GM21515 (cell line): ENCODE data around the gene LY9.

Experiments used
- ATAC-seq: cut with Tn5 transposase; IDR thresholded peaks from one replicate; pipeline ENCODE4 v1.9.1; 2021; ENCODE audit not compliant: unreplicated experiment

The LY9 gene

GRCh38 chr1:160801836-160802580 is 6.0 kb downstream of the LY9 start:
- ATAC-seq, result no peak

DNA sequence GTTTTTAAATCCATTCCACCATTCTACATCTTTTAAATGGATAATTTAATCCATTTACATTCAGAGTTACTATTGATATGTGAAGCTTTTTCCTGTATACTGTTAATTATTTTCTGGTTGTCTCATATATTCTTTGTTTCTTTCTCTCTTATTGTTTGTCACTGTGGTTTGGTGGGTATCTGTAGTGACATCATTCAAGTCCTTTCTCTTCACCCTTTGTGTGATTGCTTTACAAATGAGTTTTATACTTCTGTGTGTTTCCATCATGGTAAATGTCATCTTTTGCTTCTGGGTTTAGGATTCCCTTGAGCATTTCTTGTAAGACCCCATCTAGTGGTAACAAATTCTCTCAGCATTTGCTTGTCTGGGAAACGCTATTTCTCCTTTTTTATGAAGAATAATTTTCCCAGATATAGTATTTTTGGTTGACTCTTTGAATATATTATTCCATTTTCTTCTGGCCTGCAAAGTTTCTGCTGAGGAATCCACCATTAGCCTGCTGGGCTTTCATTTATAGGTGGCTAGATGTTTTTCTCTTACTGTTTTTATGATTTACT is 10.2 kb downstream of the LY9 start:
- no peak for ATAC-seq

DNA sequence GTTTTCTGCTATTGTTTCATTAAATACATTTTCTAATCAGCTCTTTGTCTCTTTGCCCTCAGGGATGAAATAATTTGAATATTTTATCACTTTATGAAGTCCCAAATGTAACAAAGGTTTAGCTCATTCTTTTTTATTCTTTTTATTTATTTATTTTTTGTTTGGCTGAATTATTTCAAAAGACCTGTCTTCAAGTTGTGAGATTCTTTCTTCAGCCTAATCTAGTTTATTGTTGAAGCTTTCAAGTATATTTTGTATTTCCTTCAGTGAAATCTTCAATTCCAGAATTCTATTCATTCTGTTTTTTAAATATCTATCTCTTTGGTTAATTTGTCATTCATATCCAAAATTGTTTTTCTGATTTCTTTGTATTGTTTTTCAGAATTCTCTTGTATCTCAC is 10.8 kb downstream of the LY9 start:
- ATAC-seq, result no peak

DNA sequence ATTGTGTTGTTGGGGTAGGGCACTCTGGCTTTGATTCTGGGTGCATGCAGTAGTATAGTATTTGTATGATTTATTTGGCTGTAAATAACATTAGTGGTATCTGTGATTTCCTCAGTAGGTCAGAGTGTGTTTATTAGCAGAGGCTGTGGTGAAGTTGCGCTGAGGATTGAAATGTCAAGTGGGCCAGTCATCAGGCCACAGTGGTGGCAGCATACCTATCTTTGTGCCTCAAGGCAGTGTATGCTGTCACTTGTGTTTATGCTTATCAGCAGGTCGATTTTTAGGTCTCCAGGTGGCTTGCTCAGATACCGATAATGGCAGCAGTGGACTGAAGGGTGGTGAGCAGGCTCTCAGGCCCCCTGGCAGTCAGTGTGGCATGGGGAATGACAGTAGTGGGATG is 11.3 kb downstream of the LY9 start:
- ATAC-seq, result no peak

DNA sequence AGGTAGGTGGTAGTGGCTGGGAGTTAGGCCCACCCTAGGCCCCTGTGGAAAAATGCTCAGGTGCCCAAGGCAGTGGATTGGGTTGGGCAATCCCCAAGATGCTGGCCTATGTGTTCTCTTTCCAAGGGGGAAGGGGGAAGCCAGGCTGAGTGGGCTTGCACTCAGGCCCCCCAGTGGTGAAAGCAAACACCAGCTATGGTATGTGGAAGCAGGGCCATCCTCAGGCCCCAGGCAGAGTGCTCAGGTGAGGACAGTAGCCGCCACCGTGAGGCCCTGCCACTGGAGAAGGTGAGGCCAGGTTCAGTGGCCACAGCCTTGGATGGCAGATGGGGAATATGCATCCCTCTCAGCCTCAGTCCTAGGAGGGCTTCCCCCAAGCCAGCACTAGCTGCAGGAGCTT is 11.8 kb downstream of the LY9 start:
- ATAC-seq, result no peak

DNA sequence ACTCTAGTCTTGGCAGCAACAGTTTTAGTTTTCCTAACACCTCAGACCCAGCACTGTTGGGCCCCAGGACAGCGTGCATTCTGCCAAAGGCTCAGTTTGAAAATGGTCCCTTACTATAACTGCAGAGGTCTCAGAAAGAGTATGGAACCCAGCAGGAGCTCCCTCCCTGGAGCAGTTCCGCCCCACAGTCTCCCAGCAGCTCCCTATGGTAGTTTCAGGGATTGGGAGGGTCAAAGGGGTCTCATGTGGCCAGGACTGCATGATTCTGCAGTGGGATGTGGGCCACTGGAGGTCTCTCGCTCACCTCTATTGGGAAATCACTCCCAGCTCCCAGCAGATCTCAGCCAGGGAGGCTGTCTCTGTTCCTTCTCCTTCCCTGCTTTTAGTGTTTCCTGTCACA is 12.3 kb downstream of the LY9 start:
- ATAC-seq, result no peak

GRCh38 chr1:160810486-160810885 is 14.5 kb downstream of the LY9 start:
- ATAC-seq, result no peak

DNA sequence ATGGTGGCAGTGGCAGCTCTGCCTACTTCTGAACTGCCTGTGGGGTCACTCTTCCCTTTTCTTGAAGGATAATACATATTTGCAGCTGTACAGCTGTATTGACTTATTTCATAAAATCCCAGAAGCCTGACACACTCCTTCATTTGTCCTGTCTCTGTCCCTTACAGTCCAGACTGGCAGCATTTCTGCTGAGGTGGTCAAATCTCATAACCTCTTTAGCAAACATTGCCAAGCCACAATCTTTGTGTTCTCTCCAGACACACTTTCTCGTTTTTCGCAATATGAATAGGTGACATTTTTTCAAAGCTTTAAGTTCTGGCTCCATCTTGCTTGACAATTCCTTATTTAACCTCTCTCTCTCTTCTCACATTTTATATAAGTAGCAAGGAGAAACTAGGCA is 15.2 kb downstream of the LY9 start:
- no peak for ATAC-seq

DNA sequence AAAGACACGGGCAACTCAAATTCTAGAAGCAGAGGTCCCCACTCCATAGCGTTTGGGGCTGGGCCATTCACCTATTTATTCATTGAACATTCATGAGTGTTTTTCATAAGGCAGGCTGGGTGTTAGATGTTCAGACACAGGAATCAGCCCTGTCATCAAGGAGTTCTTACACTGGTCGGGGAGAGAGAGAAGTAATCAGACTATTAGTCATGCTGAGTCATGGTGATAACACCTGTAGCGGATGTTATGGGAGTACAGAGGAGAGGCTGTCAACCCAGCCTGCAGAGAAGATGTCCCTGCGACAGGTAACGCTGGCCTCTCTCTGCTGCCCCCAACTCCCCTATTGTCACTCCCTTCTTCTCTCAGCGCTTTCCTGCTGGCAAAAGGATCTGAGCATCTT is 17.2 kb downstream of the LY9 start:
- ATAC-seq, result no peak

DNA sequence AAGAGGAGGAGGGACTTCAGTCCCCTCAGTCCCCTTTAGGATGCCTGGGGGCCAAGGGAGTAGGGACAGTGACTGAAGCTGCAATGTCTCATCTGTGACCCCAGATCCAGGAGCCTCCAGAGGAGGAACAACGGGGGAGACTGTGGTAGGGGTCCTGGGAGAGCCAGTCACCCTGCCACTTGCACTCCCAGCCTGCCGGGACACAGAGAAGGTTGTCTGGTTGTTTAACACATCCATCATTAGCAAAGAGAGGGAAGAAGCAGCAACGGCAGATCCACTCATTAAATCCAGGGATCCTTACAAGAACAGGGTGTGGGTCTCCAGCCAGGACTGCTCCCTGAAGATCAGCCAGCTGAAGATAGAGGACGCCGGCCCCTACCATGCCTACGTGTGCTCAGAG is 18.3 kb downstream of the LY9 start:
- no peak for ATAC-seq

- ATAC-seq, result no peak
Observed at GRCh38 chr1:160814856-160815255, 18.9 kb downstream of the LY9 start.

DNA sequence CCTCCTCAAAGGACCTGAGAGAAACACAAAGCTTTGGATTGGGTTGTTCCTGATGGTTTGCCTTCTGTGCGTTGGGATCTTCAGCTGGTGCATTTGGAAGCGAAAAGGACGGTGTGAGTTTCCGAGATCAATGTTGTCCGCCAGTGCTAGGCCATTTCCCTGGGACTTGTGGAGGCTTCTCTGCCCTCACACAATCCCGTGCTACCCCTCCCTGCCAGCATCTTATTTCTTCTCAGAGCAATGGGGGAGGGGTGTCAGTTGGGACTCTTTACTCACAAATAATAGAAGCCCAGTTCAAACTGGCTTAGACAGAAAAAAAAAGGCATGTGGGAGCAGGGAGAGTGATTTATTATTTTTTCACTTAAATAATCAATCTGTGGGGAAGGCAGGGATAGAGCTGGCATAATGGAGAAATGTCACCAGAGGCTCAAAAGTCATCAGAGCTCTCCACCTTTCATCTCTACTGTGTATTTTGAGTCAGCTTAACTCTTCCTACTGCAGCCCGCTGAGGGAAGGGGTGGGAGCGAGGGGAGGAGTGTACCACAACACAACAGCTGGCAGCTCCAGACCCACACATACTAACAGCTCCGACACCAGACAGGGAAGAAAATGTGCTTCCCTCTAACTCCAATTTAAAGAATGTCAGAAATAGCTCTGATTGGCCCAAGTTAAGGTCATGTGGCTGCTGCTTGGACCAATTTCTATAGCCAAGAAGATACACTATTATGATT is 22.4 kb downstream of the LY9 start:
- ATAC-seq, result no peak

GRCh38 chr1:160819186-160819585 is 23.2 kb downstream of the LY9 start:
- ATAC-seq, result no peak

DNA sequence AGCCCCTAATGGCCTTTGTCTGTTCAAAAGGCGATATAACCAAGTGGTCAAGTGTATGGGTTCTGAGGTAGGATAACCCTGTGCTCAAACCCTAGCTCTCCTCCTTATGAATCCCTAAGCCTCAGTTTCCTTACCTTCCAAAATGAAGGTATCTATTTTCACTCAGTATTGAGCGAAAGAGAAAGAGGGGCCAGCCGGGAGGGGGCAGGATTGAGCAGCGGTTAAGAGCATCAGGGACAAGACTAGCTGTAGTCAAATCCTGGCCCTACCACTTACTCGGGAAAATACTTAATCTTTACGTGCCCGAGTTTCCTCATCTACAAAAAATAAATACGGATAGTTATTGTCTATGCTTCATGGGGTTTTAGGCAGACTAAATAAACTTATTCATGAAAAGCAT is 25.7 kb downstream of the LY9 start:
- no peak for ATAC-seq

- ATAC-seq, result no peak
Observed at GRCh38 chr1:160823296-160823695, 27.3 kb downstream of the LY9 start.

- ATAC-seq, result no peak
Observed at GRCh38 chr1:160826546-160826945, 30.6 kb downstream of the LY9 start.

- no peak for ATAC-seq
Observed at GRCh38 chr1:160827418-160827817, 31.4 kb downstream of the LY9 start.

- ATAC-seq, result no peak
Observed at GRCh38 chr1:160829766-160830165, 33.8 kb downstream of the LY9 start.

DNA sequence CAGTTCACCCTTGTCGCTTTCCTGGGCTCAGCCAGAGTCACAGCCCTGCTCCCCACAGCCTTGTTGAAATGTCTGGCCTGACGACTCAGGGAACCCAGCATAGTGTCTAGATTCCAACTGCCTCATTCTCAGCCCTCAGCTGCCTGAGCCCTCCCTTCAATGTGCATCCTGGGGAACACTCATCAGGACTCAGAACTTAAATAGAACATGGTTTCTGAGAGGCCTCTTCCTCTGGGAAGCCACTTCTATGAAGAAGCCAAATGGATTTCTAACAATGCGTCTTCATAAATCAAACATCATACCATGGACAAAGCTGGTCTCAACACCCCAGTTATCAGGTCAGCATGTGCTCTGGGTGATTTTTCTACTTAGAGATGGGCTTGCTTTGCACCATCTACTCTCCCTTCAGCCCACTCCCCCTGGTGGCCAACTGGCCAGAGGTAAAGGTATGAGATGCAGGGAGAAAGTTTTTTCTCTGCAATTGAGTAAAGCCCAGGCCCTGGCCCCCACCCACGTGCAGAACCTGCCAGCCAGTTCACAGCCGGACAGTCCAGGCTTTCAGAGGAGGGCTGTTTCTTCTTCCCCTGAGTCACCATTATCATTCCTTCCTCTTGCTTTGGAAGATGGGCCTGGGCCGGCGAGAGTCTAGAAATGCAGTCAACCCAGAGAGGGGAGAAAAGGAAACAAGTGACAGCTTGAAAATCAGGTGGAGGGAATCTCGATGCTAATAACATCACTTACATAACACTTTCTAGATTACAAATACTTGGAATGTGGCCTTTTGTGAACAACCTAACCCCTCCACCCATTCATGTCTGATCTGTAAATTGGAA is 34.6 kb downstream of the LY9 start:
- no peak for ATAC-seq

GRCh38 chr1:160834945-160835565 is 39.1 kb downstream of the LY9 start:
- ATAC-seq, result no peak

- ATAC-seq, result no peak
Observed at GRCh38 chr1:160835751-160836150, 39.8 kb downstream of the LY9 start.
